GM21423 (cell line): ENCODE measurements around the gene ZNF207.
"Not testable (repeated sequence)": the region's sequence is repeated elsewhere in the genome, so short reads cannot be mapped to it uniquely, and the experiment has no call there.

Source experiments
- ATAC-seq: cut with Tn5 transposase; IDR thresholded peaks from one replicate; pipeline ENCODE4 v1.9.1; 2021; ENCODE audit warnings: mild to moderate bottlenecking, moderate library complexity; ENCODE audit not compliant: unreplicated experiment

The ZNF207 gene

GRCh38 chr17:32385121-32385520 lies 35.2 kb downstream of the ZNF207 start:
- no peak for ATAC-seq

GRCh38 chr17:32385971-32386370 lies 36.0 kb downstream of the ZNF207 start:
- ATAC-seq, result no peak

GRCh38 chr17:32386844-32387243 lies 36.9 kb downstream of the ZNF207 start:
- no peak for ATAC-seq

- ATAC-seq, result not testable (repeated sequence)
These were observed 38.2 kb downstream of the ZNF207 start for GRCh38 chr17:32388128-32388527.

- no peak for ATAC-seq
These were observed 38.9 kb downstream of the ZNF207 start for GRCh38 chr17:32388613-32389459.

GRCh38 chr17:32393904-32394303 lies 43.9 kb downstream of the ZNF207 start:
- ATAC-seq, result no peak

- ATAC-seq, result no peak
These were observed 46.4 kb downstream of the ZNF207 start for GRCh38 chr17:32396343-32396742.

GRCh38 chr17:32398946-32399345 lies 49.0 kb downstream of the ZNF207 start:
- no peak for ATAC-seq

GRCh38 chr17:32410085-32410484 lies 60.1 kb downstream of the ZNF207 start:
- ATAC-seq, result not testable (repeated sequence)

- no peak for ATAC-seq
These were observed 76.9 kb downstream of the ZNF207 start for GRCh38 chr17:32426894-32427293.

- ATAC-seq, result no peak
These were observed 79.6 kb downstream of the ZNF207 start for GRCh38 chr17:32429598-32429997.
